Measurements from ENCODE around the gene SLC39A9. TPM values are rescaled to one million over a fixed set of nuclear protein-coding genes. Genes with fewer than 3 reads are reported as not detected.

Gene SLC39A9
- total and polyA plus RNA-seq, 2 donors (not counting 1 experiment from before 2014, with no cell fraction given) = 18.4 to 59.1 TPM

DNA sequence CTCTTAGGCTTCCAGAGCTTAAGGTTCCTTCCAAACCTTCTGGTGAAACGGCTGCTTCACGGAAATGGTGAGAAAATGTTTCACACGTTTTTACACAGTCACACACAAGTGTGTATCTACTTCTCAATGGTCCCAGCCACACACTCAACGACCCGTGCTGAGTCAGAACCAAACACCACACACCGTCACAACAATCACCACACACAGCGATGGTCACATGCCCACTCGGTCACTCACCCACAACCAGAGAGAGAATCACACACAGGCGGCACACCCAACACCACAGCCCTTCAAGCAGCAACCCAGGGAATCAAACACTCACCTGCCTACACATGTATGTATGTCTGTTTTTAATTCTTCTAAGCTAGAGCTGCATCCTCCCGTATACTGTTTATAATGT is 73.4 kb downstream of the SLC39A9 start:
- DNase-seq (no peak), ATAC-seq (ENCODE audit: low read depth) (no peak)
- H2AFZ ChIP-seq (ENCODE audit: insufficient read depth, low read depth, low read length, poor library complexity, severe bottlenecking) = no peak overlapping the region
- POLR2A ChIA-PET = no interaction called here
- H3K9me3 ChIP-seq (ENCODE audit: control extremely low read depth in 1 of 3, control insufficient read depth in 2 of 3, insufficient read depth in 1 of 3, low read length in 2 of 3) = peaks cover 0 to 3% (median 0%) of the 10 kb centered on the region in 3 donors
- Mint-ChIP-seq H3K27ac (no peak overlapping the region), H3K4me3 (no peak overlapping the region), H3K9me3 (ENCODE audit: insufficient read depth) (no peaks in the 10 kb centered on the region), H3K27me3 (peaks cover 24% of the 10 kb centered on the region), H3K4me1 (no peaks in the 10 kb centered on the region)
- no peaks in the 10 kb centered on the region for H3K4me1 ChIP-seq (ENCODE audit: control insufficient read depth in 2 of 2, insufficient read depth in 2 of 2, low read length in 2 of 2)
- H3K79me2 ChIP-seq (ENCODE audit: control insufficient read depth, insufficient read depth, low read length) = no peaks in the 10 kb centered on the region
- no peak overlapping the region for H3K4me2 ChIP-seq (replicated peaks; ENCODE audit: low read depth, low read length, poor library complexity, severe bottlenecking)
- no peak overlapping the region for H3K27ac ChIP-seq (ENCODE audit: low read length in 2 of 2)
- no peaks in the 10 kb centered on the region for H4K20me1 ChIP-seq (ENCODE audit: control insufficient read depth, insufficient read depth, low read length, poor library complexity, severe bottlenecking)
- H3K4me3 ChIP-seq (ENCODE audit: control extremely low read depth in 1 of 5, extremely low read depth in 1 of 5, insufficient read depth in 1 of 5, low read depth in 2 of 5, low read length in 4 of 5) = no peak overlapping the region
- no peak overlapping the region for H3K9ac ChIP-seq (ENCODE audit: low read length)
- no peaks in the 10 kb centered on the region for H3K36me3 ChIP-seq (replicated peaks in 1 of 2; ENCODE audit: control extremely low read depth in 1 of 2, control insufficient read depth in 1 of 2, extremely low read depth in 1 of 2, insufficient read depth in 2 of 2, low read length in 1 of 2)
- CTCF ChIA-PET = interaction anchor here (1.8 to 2.1 kb wide), 2 partner anchors 12 to 16 kb away, joined by 4 to 7 read pairs; no protein-coding TSS in a partner anchor
- intact Hi-C loops (cut with micrococcal nuclease) = no loop called here
- TF ChIP-seq EZH2 (IDR thresholded peaks at IDR 0.05; ENCODE audit: borderline replicate concordance, insufficient read depth, low read depth, low read length, poor library complexity, severe bottlenecking) = no peak
- no peak for TF ChIP-seq CTCF (IDR thresholded peaks at IDR 0.05)
- WGBS (ENCODE audit: insufficient coverage) = 64% methylated on average over 8 of the region's 10 CpGs
- peaks cover 0 to 9% (median 2%) of the 10 kb centered on the region in 4 experiments for H3K27me3 ChIP-seq (replicated peaks in 1 of 4; ENCODE audit: control extremely low read depth in 1 of 4, control insufficient read depth in 3 of 4, insufficient read depth in 4 of 4, low read length in 3 of 4)

DNA sequence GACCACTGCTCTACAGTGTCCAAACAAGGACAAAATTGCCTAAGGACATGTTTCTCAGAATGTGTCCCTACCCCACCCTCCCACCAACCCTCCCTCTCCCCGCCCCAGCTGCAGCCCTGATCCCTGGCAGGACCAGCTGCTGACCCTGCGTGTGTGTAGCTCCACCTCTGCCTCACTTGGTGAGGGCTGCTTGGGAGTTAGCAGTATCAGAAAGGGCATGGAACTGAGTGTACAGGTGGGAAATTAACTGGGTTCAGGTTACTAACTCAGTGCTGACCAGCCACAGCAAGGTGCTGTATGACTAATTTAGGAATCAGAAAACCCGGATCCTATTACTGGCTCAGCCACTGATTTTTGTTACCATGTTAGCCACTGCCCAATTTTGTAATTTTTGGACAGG is 74.8 kb downstream of the SLC39A9 start:
- DNase-seq (no peak), ATAC-seq (ENCODE audit: low read depth) (no peak)
- Histone ChIP-seq H3K27ac (ENCODE audit: low read length in 2 of 2) (no peak overlapping the region), H3K27me3 (replicated peaks in 1 of 4; ENCODE audit: control extremely low read depth in 1 of 4, control insufficient read depth in 3 of 4, insufficient read depth in 4 of 4, low read length in 3 of 4) (peaks cover 0 to 9% (median 2%) of the 10 kb centered on the region in 4 experiments), H3K4me2 (replicated peaks; ENCODE audit: low read depth, low read length, poor library complexity, severe bottlenecking) (no peak overlapping the region), H3K79me2 (ENCODE audit: control insufficient read depth, insufficient read depth, low read length) (no peaks in the 10 kb centered on the region), H2AFZ (ENCODE audit: insufficient read depth, low read depth, low read length, poor library complexity, severe bottlenecking) (no peak overlapping the region), H3K4me1 (ENCODE audit: control insufficient read depth in 2 of 2, insufficient read depth in 2 of 2, low read length in 2 of 2) (no peaks in the 10 kb centered on the region), H4K20me1 (ENCODE audit: control insufficient read depth, insufficient read depth, low read length, poor library complexity, severe bottlenecking) (no peaks in the 10 kb centered on the region), H3K9ac (ENCODE audit: low read length) (no peak overlapping the region), H3K36me3 (replicated peaks in 1 of 2; ENCODE audit: control extremely low read depth in 1 of 2, control insufficient read depth in 1 of 2, extremely low read depth in 1 of 2, insufficient read depth in 2 of 2, low read length in 1 of 2) (no peaks in the 10 kb centered on the region), H3K9me3 (ENCODE audit: control extremely low read depth in 1 of 3, control insufficient read depth in 2 of 3, insufficient read depth in 1 of 3, low read length in 2 of 3) (peaks cover 0 to 3% (median 0%) of the 10 kb centered on the region in 3 donors), H3K4me3 (ENCODE audit: control extremely low read depth in 1 of 5, extremely low read depth in 1 of 5, insufficient read depth in 1 of 5, low read depth in 2 of 5, low read length in 4 of 5) (no peak overlapping the region)
- WGBS (ENCODE audit: insufficient coverage) = 100% methylated on average over 1 of the region's 3 CpGs
- ChIA-PET CTCF (no interaction called here), POLR2A (no interaction called here)
- H3K27me3 Mint-ChIP-seq = peaks cover 24% of the 10 kb centered on the region
- H3K4me3 Mint-ChIP-seq = no peak overlapping the region
- intact Hi-C loops (cut with micrococcal nuclease) = no loop called here
- no peaks in the 10 kb centered on the region for H3K4me1 Mint-ChIP-seq
- TF ChIP-seq CTCF (IDR thresholded peaks at IDR 0.05) = no peak
- no peak for TF ChIP-seq EZH2 (IDR thresholded peaks at IDR 0.05; ENCODE audit: borderline replicate concordance, insufficient read depth, low read depth, low read length, poor library complexity, severe bottlenecking)
- no peaks in the 10 kb centered on the region for H3K9me3 Mint-ChIP-seq (ENCODE audit: insufficient read depth)
- H3K27ac Mint-ChIP-seq = no peak overlapping the region

Measured in B cell (primary cell).